RWPE1 (cell line): ENCODE results near the gene NEU2.

ENCODE experiments used
- CTCF ChIA-PET: fragments of 350-600 bp; sonication (Branson Sonifier 250); formaldehyde crosslinking; extraction: SDS; loops from one replicate; lab custom pipeline; 2021; lab: Yijun Ruan, JAX
- POLR2A ChIA-PET: fragments of 400-600 bp; formaldehyde crosslinking; extraction: SDS; loops from one replicate; lab custom pipeline; 2020; ENCODE audit warnings: antibody characterized with exemption; ENCODE audit not compliant: low non-redundant PET; lab: Yijun Ruan, JAX
- DNase-seq: peaks from one replicate; pipeline ENCODE4 v3.0.0; 2012; ENCODE audit warnings: low spot score
- H3K27ac ChIP-seq: fragments of 450-650 bp; 2 replicates; pipeline ENCODE4 v1.5.1; 2017
- TF ChIP-seq, protein P1 (sequence below): fragments of 450-650 bp; conservative IDR thresholded peaks from 2 replicates; pipeline ENCODE4 v1.5.1; 2017; ENCODE audit warnings: low read depth, mild to moderate bottlenecking

The NEU2 gene

DNA sequence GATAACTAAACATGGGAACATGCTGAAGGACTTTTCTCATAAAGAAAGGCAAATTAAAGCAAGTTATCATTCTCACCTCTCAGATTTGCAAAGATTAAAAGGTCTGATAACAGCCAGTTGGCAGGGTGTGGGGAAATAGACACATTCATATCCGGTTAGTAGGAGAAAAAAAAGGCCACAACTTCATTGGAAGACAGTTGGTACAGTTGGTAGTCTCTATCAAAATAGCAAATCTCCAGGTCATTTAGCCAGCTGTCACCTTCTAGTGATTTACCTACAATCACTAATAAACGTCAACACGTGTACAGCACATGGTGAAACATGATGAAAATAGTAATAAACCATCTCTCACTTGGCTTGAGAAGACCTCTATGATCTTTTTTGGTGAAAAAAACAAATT is 44.3 kb downstream of the NEU2 start:
- ChIA-PET POLR2A (no interaction called here), CTCF (no interaction called here)
- TF ChIP-seq, protein P1, sequence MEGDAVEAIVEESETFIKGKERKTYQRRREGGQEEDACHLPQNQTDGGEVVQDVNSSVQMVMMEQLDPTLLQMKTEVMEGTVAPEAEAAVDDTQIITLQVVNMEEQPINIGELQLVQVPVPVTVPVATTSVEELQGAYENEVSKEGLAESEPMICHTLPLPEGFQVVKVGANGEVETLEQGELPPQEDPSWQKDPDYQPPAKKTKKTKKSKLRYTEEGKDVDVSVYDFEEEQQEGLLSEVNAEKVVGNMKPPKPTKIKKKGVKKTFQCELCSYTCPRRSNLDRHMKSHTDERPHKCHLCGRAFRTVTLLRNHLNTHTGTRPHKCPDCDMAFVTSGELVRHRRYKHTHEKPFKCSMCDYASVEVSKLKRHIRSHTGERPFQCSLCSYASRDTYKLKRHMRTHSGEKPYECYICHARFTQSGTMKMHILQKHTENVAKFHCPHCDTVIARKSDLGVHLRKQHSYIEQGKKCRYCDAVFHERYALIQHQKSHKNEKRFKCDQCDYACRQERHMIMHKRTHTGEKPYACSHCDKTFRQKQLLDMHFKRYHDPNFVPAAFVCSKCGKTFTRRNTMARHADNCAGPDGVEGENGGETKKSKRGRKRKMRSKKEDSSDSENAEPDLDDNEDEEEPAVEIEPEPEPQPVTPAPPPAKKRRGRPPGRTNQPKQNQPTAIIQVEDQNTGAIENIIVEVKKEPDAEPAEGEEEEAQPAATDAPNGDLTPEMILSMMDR = no peak
- H3K27ac ChIP-seq = no peak overlapping the region
- no peak for DNase-seq

DNA sequence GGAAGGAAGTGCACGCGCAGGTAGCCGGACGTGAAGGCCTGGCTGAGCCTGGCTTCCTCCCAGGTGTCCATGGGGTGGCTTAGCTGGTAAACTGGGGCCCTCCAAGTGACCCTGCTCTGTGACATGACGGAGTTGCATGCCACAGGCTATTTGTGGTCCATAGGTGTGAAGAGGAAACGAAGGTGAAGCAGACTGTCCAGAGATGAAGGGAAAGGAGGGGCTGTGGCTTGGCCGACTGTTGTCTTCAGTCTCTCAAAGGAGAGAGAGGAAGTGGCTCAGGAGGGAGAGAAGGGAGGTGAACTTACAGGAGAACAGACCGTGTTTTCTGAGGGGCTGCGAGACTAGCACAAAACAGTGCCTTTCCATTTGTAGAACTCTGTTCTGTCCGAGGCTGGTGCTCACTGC is 47.0 kb downstream of the NEU2 start:
- ChIA-PET POLR2A (no interaction called here), CTCF (interaction anchor here (0.6 kb wide), 1 partner anchor 20 kb away, joined by 3 read pairs; the partner anchor contains the start of gene INPP5D)
- TF ChIP-seq, protein P1 = no peak
- DNase-seq = no peak
- H3K27ac ChIP-seq = no peak overlapping the region

DNA sequence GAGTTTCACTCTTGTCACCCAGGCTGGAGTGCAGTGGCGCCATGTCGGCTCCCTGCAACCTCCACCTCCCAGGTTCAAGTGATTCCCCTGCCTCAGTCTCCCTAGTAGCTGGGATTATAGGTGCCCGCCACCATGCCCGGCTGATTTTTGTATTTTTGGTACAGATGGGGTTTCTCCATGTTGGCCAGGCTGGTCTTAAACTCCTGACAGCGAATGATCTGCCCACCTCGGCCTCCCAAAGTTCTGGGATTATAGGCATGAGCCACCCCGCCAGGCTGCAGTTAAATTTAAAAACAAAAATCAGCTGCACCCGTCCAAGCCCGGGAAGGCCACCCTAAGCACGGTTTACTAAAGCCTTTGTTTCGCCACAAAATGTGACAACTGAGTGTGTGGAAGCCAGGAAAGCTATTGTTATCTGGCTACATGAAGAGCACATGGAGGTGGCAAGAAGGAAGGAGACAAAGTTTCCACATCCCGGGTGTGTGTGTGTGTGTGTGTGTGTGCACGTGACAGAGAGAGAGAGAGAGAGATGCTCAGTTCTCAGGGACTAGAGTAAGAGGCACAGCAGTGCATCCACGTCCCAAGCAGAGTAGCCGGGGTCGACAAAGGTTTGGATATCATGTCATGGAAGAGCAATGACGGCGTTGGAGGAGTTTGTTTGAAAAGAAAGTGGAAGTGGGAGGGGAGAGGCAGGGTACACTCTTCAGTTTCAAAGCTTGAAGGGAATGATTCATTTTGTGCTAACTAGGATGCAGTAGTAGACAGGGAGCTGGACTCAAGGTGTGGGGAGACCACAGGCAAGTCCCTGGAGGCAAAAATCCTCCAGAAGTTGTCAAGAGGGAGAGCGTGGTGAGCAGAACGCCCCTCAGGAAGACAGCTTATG is 47.7 kb downstream of the NEU2 start:
- DNase-seq = no peak
- ChIA-PET CTCF (interaction anchor here (0.6 kb wide), 1 partner anchor 20 kb away, joined by 3 read pairs; the partner anchor contains the start of gene INPP5D), POLR2A (no interaction called here)
- H3K27ac ChIP-seq = no peak overlapping the region
- TF ChIP-seq, protein P1 = no peak

DNA sequence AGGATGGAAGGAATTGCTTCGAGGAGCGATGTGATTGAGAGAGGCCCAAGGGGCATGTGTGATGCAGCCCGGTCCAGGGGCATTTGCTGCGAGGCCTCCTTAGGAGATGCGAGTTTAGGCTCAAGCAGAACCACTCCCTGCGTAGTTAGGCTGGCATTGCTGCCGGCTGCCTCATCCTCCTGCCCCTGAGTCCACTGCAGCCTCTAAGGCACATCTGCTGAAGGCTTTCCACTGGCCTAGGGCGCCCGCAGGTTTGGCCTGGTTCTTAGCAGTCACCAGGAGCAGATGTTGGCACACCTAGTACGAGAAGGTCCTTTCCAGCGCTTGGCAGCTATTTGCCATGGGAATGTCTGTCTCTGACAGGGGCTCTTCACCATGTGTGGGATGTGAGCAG is 48.4 kb downstream of the NEU2 start:
- ChIA-PET POLR2A (no interaction called here), CTCF (no interaction called here)
- H3K27ac ChIP-seq = no peak overlapping the region

DNA sequence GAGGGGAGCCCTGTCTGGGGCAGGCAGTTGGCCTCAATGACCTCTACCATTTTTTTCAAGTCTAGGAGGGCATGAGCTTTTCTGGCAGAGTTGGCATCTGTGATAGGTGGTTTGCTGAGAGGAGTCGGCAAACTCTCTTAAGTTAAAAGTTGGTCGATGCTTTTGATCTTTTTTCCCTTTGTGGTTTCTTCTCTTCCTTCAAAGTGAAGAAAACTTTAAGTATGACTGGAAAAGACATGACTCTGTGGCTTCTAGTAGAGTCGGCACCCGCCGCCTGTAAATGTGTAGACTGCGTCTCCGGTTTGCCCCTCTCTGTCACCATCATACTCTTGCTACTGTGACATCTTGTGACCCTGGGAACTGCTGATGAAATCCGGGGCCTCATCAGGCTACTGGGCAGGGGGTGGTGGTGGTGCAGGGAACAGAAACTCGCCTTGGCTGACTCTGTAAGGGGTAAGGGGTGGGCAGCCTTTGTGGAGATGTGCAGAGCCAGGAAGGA is 48.8 kb downstream of the NEU2 start:
- no peak for DNase-seq
- no peak overlapping the region for H3K27ac ChIP-seq
- POLR2A ChIA-PET = no interaction called here
- TF ChIP-seq, protein P1 = no peak
- CTCF ChIA-PET = no interaction called here

More for the DNA sequence above, 48.4 kb downstream of the NEU2 start:
- DNase-seq = no peak
- TF ChIP-seq, protein P1 = no peak

DNA sequence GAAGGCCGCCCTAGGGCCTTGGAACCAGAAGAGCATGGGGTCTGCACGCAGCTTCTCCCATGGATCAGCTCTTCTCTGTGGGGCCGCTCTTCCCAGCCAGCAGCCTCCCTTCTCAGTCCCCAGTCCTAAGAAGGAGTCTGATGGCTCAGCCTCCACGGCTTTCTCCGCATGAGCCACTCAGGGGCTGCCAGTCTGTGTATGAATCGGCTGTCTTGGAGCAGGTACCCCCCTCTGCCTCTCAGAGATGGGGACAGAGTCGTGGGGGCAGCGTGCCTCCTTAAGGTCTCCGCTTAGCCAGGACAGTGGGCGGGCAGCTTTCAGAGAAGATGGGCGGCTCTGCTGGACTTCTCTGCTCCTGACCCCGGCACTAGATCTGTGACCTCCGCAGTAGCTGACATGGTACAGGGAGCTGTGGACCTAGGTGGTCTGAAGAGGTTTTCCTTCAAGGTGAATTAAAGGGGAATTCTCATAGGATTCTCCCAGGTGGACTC is 49.3 kb downstream of the NEU2 start:
- no peak for DNase-seq
- TF ChIP-seq, protein P1 = no peak
- CTCF ChIA-PET = no interaction called here
- POLR2A ChIA-PET = no interaction called here
- H3K27ac ChIP-seq = no peak overlapping the region
